Calu3 (cell line): ENCODE data around the gene TMBIM4. TPM values are rescaled to one million over a fixed set of nuclear protein-coding genes. Genes with fewer than 3 reads are reported as not detected.

Source experiments
- BruUV-seq: library from RNA; stranded (reverse); fragments of 400-500 nt; replicated peaks from 2 replicates; lab custom pipeline; 2021; lab: Mats Ljungman, UMichigan
- CTCF ChIA-PET: fragments of 300-600 bp; sonication (Branson Sonifier 250); formaldehyde crosslinking; loops from one replicate; lab custom pipeline; 2022; ENCODE audit warnings: antibody characterized with exemption; lab: Charles Lee
- DNase-seq: peaks from one replicate; pipeline ENCODE4 v3.0.0; 2022
- H3K27ac Mint-ChIP-seq: one replicate; pipeline ENCODE4 v1.8.0; 2022; ENCODE audit warnings: mixed read lengths; ENCODE audit not compliant: unreplicated experiment
- H3K27me3 Mint-ChIP-seq: one replicate; pipeline ENCODE4 v1.8.0; 2022; ENCODE audit warnings: mixed read lengths; ENCODE audit not compliant: unreplicated experiment
- H3K36me3 Mint-ChIP-seq: one replicate; pipeline ENCODE4 v1.8.0; 2022; ENCODE audit warnings: mild to moderate bottlenecking, moderate library complexity, mixed read lengths; ENCODE audit not compliant: insufficient read depth, unreplicated experiment
- H3K4me1 Mint-ChIP-seq: one replicate; pipeline ENCODE4 v1.8.0; 2022; ENCODE audit warnings: mild to moderate bottlenecking, low read depth, mixed read lengths; ENCODE audit not compliant: unreplicated experiment
- H3K4me3 Mint-ChIP-seq: one replicate; pipeline ENCODE4 v1.8.0; 2022; ENCODE audit warnings: mild to moderate bottlenecking, low read depth, moderate library complexity, mixed read lengths; ENCODE audit not compliant: unreplicated experiment
- H3K9me3 Mint-ChIP-seq: one replicate; pipeline ENCODE4 v1.8.0; 2022; ENCODE audit warnings: low read depth, mixed read lengths; ENCODE audit not compliant: unreplicated experiment
- CTCF ChIP-seq: fragments of 200-600 bp; IDR thresholded peaks from one replicate; pipeline ENCODE4 v1.8.0; 2022; ENCODE audit warnings: antibody characterized with exemption; ENCODE audit not compliant: unreplicated experiment
- intact Hi-C: fragments of 100-400 bp; cut with micrococcal nuclease; formaldehyde crosslinking; loops from one replicate; pipeline ENCODE4 v1.10.0; 2022; ENCODE audit not compliant: unreplicated experiment
- total RNA-seq: library from RNA; stranded (reverse); gene quantifications from 2 replicates; pipeline ENCODE4 v1.2.3, GENCODE V29; 2022

TMBIM4 gene
- total RNA-seq, 1 experiment from 2014 or later, result 77.1 TPM

- Mint-ChIP-seq H3K36me3 (no peaks in the 10 kb centered on the region), H3K27ac (no peak overlapping the region), H3K4me1 (no peaks in the 10 kb centered on the region), H3K9me3 (no peaks in the 10 kb centered on the region), H3K4me3 (no peak overlapping the region), H3K27me3 (no peaks in the 10 kb centered on the region)
- BruUV-seq, result no TSS peak
- CTCF ChIA-PET, result no interaction called here
- no peak for DNase-seq
- TF ChIP-seq CTCF, result no peak
- intact Hi-C loops, result no loop called here
Measured at GRCh38 chr12:66117242-66117641, 52.6 kb downstream of the TMBIM4 start.

- H3K27ac Mint-ChIP-seq, result no peak overlapping the region
- H3K4me1 Mint-ChIP-seq, result no peaks in the 10 kb centered on the region
- intact Hi-C loops, result no loop called here
- no peak for TF ChIP-seq CTCF
- DNase-seq, result no peak
- H3K9me3 Mint-ChIP-seq, result no peaks in the 10 kb centered on the region
- H3K36me3 Mint-ChIP-seq, result no peaks in the 10 kb centered on the region
- no peaks in the 10 kb centered on the region for H3K27me3 Mint-ChIP-seq
- BruUV-seq, result no TSS peak
- CTCF ChIA-PET, result no interaction called here
- no peak overlapping the region for H3K4me3 Mint-ChIP-seq
Measured at GRCh38 chr12:66115071-66115600, 54.7 kb downstream of the TMBIM4 start.

GRCh38 chr12:66113471-66113870 lies 56.3 kb downstream of the TMBIM4 start:
- TF ChIP-seq CTCF, result no peak
- DNase-seq, result no peak
- no peaks in the 10 kb centered on the region for H3K9me3 Mint-ChIP-seq
- H3K27me3 Mint-ChIP-seq, result no peaks in the 10 kb centered on the region
- intact Hi-C loops, result no loop called here
- no peak overlapping the region for H3K27ac Mint-ChIP-seq
- BruUV-seq, result no TSS peak
- CTCF ChIA-PET, result no interaction called here
- H3K4me3 Mint-ChIP-seq, result no peak overlapping the region
- H3K4me1 Mint-ChIP-seq, result no peaks in the 10 kb centered on the region
- no peaks in the 10 kb centered on the region for H3K36me3 Mint-ChIP-seq

GRCh38 chr12:66111605-66112004 lies 58.2 kb downstream of the TMBIM4 start:
- no peak for TF ChIP-seq CTCF
- H3K27me3 Mint-ChIP-seq, result no peaks in the 10 kb centered on the region
- no peak overlapping the region for H3K4me3 Mint-ChIP-seq
- no peaks in the 10 kb centered on the region for H3K36me3 Mint-ChIP-seq
- no peak overlapping the region for H3K27ac Mint-ChIP-seq
- DNase-seq, result no peak
- H3K4me1 Mint-ChIP-seq, result peaks cover 7% of the 10 kb centered on the region
- intact Hi-C loops, result no loop called here
- CTCF ChIA-PET, result no interaction called here
- H3K9me3 Mint-ChIP-seq, result no peaks in the 10 kb centered on the region
- BruUV-seq, result no TSS peak
